Astrocyte (in vitro differentiated cells and primary cell): Measurements from ENCODE around the gene KRTAP13-4.

Experiments used
- EZH2 ChIP-seq: IDR thresholded peaks from 2 replicates; pipeline ENCODE4 v1.6.1; 2012; ENCODE audit warnings: mild to moderate bottlenecking, low read length, inconsistent platforms; ENCODE audit not compliant: insufficient read depth
- TF ChIP-seq, protein P1 (sequence below): IDR thresholded peaks from 2 replicates; pipeline ENCODE4 v1.5.1; 2011; ENCODE audit warnings: low read depth, mild to moderate bottlenecking, inconsistent platforms, low read length, moderate library complexity; ENCODE audit not compliant: insufficient read depth

- TF ChIP-seq, protein P1, sequence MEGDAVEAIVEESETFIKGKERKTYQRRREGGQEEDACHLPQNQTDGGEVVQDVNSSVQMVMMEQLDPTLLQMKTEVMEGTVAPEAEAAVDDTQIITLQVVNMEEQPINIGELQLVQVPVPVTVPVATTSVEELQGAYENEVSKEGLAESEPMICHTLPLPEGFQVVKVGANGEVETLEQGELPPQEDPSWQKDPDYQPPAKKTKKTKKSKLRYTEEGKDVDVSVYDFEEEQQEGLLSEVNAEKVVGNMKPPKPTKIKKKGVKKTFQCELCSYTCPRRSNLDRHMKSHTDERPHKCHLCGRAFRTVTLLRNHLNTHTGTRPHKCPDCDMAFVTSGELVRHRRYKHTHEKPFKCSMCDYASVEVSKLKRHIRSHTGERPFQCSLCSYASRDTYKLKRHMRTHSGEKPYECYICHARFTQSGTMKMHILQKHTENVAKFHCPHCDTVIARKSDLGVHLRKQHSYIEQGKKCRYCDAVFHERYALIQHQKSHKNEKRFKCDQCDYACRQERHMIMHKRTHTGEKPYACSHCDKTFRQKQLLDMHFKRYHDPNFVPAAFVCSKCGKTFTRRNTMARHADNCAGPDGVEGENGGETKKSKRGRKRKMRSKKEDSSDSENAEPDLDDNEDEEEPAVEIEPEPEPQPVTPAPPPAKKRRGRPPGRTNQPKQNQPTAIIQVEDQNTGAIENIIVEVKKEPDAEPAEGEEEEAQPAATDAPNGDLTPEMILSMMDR, result no peak
- no peak for TF ChIP-seq EZH2
These were observed 14.0 kb upstream of the KRTAP13-4 start for GRCh38 chr21:30415993-30416392.
